Spleen (tissue), 7 donors: ENCODE results near the gene G2E3.

Experiments used
- POLR2A ChIP-seq, 3 donors: fragments of 450-650 bp; IDR thresholded peaks; one replicate each; pipeline ENCODE4 v1.5.1; 2017; ENCODE audit warnings: antibody characterized with exemption in 3 of 3, mild to moderate bottlenecking in 1 of 3
- POLR2AphosphoS5 ChIP-seq, 3 donors: sonication (generic); formaldehyde crosslinking; IDR thresholded peaks; one replicate each; pipeline ENCODE4 v1.5.1; 2017; ENCODE audit warnings: antibody characterized with exemption in 3 of 3
- TF ChIP-seq, protein P1 (sequence below), 11 experiments: fragments of 200-600 bp in 7 of 11; fragments of 450-650 bp in 4 of 11; sonication (generic) in 4 of 11; IDR thresholded peaks in 8 of 11; conservative IDR thresholded peaks in 3 of 11; 1 replicate in 7 of 11; 2 replicates in 4 of 11; pipeline versions ENCODE4 v1.4.0 to v1.8.0; 2016 to 2021; ENCODE audit warnings: antibody characterized with exemption in 11 of 11, inconsistent platforms in 4 of 11, mild to moderate bottlenecking in 1 of 11
- donor health status: DM: no; HTN: no; CAD: no; lungs with moderate emphysema.
- donor health status: DM: no; HTN: no; CAD: no.
- donor health status: DM: no; HTN: no; CAD: no.

DNA sequence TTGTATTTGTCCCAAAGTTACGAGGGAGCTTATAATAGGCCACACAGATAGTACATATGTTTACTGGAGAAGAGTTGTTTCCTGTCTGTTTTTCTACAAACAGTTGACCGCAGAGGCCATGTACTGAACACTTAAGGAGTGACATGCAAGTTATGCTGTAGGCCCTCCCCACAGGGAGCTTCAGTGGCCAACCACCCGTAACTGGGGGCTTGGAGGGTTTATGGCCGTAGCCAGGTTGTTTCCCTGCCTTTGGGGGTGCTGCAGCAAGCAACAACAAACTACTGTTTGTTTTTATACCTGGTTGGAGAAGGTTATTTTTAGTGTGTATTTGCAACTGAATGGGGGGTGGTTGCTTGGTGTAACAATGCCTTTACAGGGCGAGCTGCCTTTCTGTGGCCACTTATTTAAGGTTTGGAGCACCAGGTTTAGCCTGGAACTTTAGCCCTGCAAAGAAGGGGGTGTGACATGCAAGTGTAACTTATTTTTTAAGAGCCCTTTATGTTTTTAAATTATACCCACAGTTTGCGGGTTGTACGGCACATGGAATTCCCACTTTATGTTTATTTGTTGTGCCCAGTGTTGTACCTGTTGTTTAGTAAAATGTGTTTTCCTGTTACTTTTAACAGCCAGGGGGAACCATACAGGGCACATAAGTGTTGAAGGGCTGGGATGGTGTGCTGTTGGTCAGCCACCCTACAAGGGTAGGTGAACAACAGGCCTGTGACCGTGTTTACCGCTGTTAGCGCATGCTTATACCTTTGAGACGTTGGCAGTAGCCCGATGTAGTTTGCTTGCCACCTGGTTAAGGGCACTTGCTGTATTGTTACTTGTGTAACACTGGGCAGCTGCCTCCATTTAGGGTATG lies 29.9 kb upstream of the G2E3 start:
- TF ChIP-seq, protein P1, sequence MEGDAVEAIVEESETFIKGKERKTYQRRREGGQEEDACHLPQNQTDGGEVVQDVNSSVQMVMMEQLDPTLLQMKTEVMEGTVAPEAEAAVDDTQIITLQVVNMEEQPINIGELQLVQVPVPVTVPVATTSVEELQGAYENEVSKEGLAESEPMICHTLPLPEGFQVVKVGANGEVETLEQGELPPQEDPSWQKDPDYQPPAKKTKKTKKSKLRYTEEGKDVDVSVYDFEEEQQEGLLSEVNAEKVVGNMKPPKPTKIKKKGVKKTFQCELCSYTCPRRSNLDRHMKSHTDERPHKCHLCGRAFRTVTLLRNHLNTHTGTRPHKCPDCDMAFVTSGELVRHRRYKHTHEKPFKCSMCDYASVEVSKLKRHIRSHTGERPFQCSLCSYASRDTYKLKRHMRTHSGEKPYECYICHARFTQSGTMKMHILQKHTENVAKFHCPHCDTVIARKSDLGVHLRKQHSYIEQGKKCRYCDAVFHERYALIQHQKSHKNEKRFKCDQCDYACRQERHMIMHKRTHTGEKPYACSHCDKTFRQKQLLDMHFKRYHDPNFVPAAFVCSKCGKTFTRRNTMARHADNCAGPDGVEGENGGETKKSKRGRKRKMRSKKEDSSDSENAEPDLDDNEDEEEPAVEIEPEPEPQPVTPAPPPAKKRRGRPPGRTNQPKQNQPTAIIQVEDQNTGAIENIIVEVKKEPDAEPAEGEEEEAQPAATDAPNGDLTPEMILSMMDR (IDR thresholded peaks at IDR 0.05 in 8 of 11, conservative IDR thresholded peaks at IDR 0.05 in 3 of 11), result no peak
- TF ChIP-seq POLR2AphosphoS5 (IDR thresholded peaks at IDR 0.05) (no peak), POLR2A (IDR thresholded peaks at IDR 0.05) (no peak)
